A204.1 (cell line): ENCODE measurements around the gene FST.

ENCODE experiments used
- FAIRE-seq: peaks from 2 replicates; lab custom pipeline; 2012; peaks lifted over from hg19 to GRCh38; lab: Jason Lieb, UNC

Gene FST

GRCh38 chr5:53520813-53521212 is 40.4 kb downstream of the FST start:
- no peak for FAIRE-seq
